ENCODE data around the gene NOX3. TPM values are rescaled to one million over a fixed set of nuclear protein-coding genes. Genes with fewer than 3 reads are reported as not detected.

NOX3 gene
- total RNA-seq, 1 donor from 2014 or later, result not detected

GRCh38 chr6:155383913-155384312 lies 71.7 kb downstream of the NOX3 start:
- intact Hi-C loops (cut with DNase I), result no loop called here
- no peak overlapping the region for H3K4me3 ChIP-seq
- no peaks in the 10 kb centered on the region for H3K36me3 ChIP-seq
- no peaks in the 10 kb centered on the region for H3K4me1 ChIP-seq
- DNase-seq (no peak), ATAC-seq (no peak)
- no peak for TF ChIP-seq CTCF (IDR thresholded peaks at IDR 0.05)
- no peaks in the 10 kb centered on the region for H3K27me3 ChIP-seq (ENCODE audit: low read depth)
- H3K27ac ChIP-seq, result no peak overlapping the region
- no peaks in the 10 kb centered on the region for H3K9me3 ChIP-seq

- no peak for TF ChIP-seq CTCF (IDR thresholded peaks at IDR 0.05)
- Histone ChIP-seq H3K4me3 (no peak overlapping the region), H3K27me3 (ENCODE audit: low read depth) (no peaks in the 10 kb centered on the region), H3K36me3 (no peaks in the 10 kb centered on the region), H3K9me3 (no peaks in the 10 kb centered on the region), H3K4me1 (no peaks in the 10 kb centered on the region), H3K27ac (no peak overlapping the region)
- no peak for DNase-seq
- intact Hi-C loops (cut with DNase I), result no loop called here
- ATAC-seq, result no peak
Observed at GRCh38 chr6:155382338-155382685, 73.3 kb downstream of the NOX3 start.

- no peaks in the 10 kb centered on the region for H3K36me3 ChIP-seq
- no peaks in the 10 kb centered on the region for H3K27me3 ChIP-seq (ENCODE audit: low read depth)
- TF ChIP-seq CTCF (IDR thresholded peaks at IDR 0.05), result no peak
- H3K4me1 ChIP-seq, result no peaks in the 10 kb centered on the region
- H3K9me3 ChIP-seq, result no peaks in the 10 kb centered on the region
- no peak overlapping the region for H3K27ac ChIP-seq
- no peak overlapping the region for H3K4me3 ChIP-seq
- DNase-seq (no peak), ATAC-seq (no peak)
- intact Hi-C loops (cut with DNase I), result no loop called here
Observed at GRCh38 chr6:155381673-155382337, 73.8 kb downstream of the NOX3 start.

GRCh38 chr6:155380666-155381332 lies 74.8 kb downstream of the NOX3 start:
- intact Hi-C loops (cut with DNase I), result no loop called here
- no peak for TF ChIP-seq CTCF (IDR thresholded peaks at IDR 0.05)
- DNase-seq (no peak), ATAC-seq (no peak)
- Histone ChIP-seq H3K4me1 (no peaks in the 10 kb centered on the region), H3K9me3 (no peaks in the 10 kb centered on the region), H3K4me3 (no peak overlapping the region), H3K27ac (no peak overlapping the region), H3K27me3 (ENCODE audit: low read depth) (no peaks in the 10 kb centered on the region), H3K36me3 (no peaks in the 10 kb centered on the region)

GRCh38 chr6:155378724-155379123 lies 76.9 kb downstream of the NOX3 start:
- intact Hi-C loops (cut with DNase I), result no loop called here
- H3K27ac ChIP-seq, result no peak overlapping the region
- ATAC-seq, result no peak

More at GRCh38 chr6:155378724-155379123, 76.9 kb downstream of the NOX3 start:
- TF ChIP-seq CTCF (IDR thresholded peaks at IDR 0.05), result no peak
- no peak for DNase-seq
- no peaks in the 10 kb centered on the region for H3K9me3 ChIP-seq
- no peaks in the 10 kb centered on the region for H3K27me3 ChIP-seq (ENCODE audit: low read depth)
- no peak overlapping the region for H3K4me3 ChIP-seq
- H3K4me1 ChIP-seq, result no peaks in the 10 kb centered on the region
- H3K36me3 ChIP-seq, result no peaks in the 10 kb centered on the region

Data from lower lobe of right lung (tissue), 2 donors.